Psoas muscle (tissue), 8 donors: Measurements from ENCODE around the gene COL4A1. TPM values are rescaled to one million over a fixed set of nuclear protein-coding genes. Genes with fewer than 3 reads are reported as not detected.

ENCODE experiments used
- ATAC-seq, 4 donors: fragments of 200-7000 bp; cut with Tn5 transposase; one replicate each; pipeline ENCODE4 v1.9.1; 2020; ENCODE audit warnings: moderate library complexity in 3 of 4, mild to moderate bottlenecking in 2 of 4
- DNase-seq, 2 donors: peaks; one replicate each; pipeline ENCODE4 v3.0.0-alpha.2; 2020
- H3K27ac ChIP-seq: fragments of 200-600 bp; one replicate; pipeline ENCODE4 v1.8.0; 2022
- H3K27me3 ChIP-seq, 3 donors: fragments of 200-600 bp in 1 of 3; one replicate each; pipeline versions ENCODE4 v1.6.1 to v1.8.0; 2013 to 2022; ENCODE audit warnings: low read length in 2 of 3, mild to moderate bottlenecking in 2 of 3, moderate library complexity in 1 of 3; ENCODE audit not compliant: insufficient read depth in 3 of 3
- H3K36me3 ChIP-seq, 2 donors: fragments of 200-600 bp in 1 of 2; one replicate each; pipeline versions ENCODE4 v1.6.1 to v1.8.0; 2013 to 2022; ENCODE audit warnings: low read depth in 1 of 2, mild to moderate bottlenecking in 1 of 2, moderate library complexity in 1 of 2; ENCODE audit not compliant: insufficient read depth in 1 of 2
- H3K4me1 ChIP-seq: fragments of 200-600 bp; one replicate; pipeline ENCODE4 v1.8.0; 2022
- H3K4me3 ChIP-seq: fragments of 200-600 bp; one replicate; pipeline ENCODE4 v1.8.0; 2022; ENCODE audit warnings: mild to moderate bottlenecking
- H3K9me3 ChIP-seq: fragments of 200-600 bp; one replicate; pipeline ENCODE4 v1.8.0; 2022
- WGBS, 3 donors: extraction: QIAGEN DNeasy Blood & Tissue Kit; methylation state at CpG; one replicate each; pipeline versions ENCODE4 v1.1.6 to v1.1.7; 2013; 5-methylcytosine and 5-hydroxymethylcytosine counted together
- intact Hi-C, 2 donors: fragments of 100-400 bp; cut with DNase I; formaldehyde crosslinking; loops; one replicate each; pipeline versions ENCODE4 v1.11.0 to v1.14.2; 2022
- polyA plus RNA-seq, 3 donors: library from polyadenylated mRNA; stranded (reverse); fragments of 200-250 nt; gene quantifications; one replicate each; pipeline ENCODE4 v1.2.3, GENCODE V29; 2013
- total RNA-seq, 4 donors: library from RNA; stranded (reverse); fragmentation: NEBNext Ultra II Directional in 2 of 4; extraction: Animal tissue kit (Norgen Biotek cat#: 25700) in 2 of 4; gene quantifications; one replicate each; pipeline versions ENCODE4 v1.2.1 to v1.2.4, GENCODE V29; 2021 to 2023
- TF ChIP-seq, protein P1 (sequence below): fragments of 200-600 bp; IDR thresholded peaks from one replicate; pipeline ENCODE4 v1.8.0; 2022; ENCODE audit warnings: antibody characterized with exemption
- donor health status: healthy with polysubstance abuse.
- donor health status: DM: no; HTN: no; CAD: no; lungs with moderate emphysema.
- donor health status: Bipolar disorder and iron deficiency.
- donor health status: healthy.
- donor health status: DM: yes; HTN: yes; CAD: no.
- donor health status: DM: no; HTN: no; CAD: no.
- donor health status: DM: no; HTN: no; CAD: no.
- donor health status: DM: yes; HTN: yes; CAD: no.

Gene COL4A1
- total and polyA plus RNA-seq, 7 donors = 39.0 to 127 (median 97.0) TPM

DNA sequence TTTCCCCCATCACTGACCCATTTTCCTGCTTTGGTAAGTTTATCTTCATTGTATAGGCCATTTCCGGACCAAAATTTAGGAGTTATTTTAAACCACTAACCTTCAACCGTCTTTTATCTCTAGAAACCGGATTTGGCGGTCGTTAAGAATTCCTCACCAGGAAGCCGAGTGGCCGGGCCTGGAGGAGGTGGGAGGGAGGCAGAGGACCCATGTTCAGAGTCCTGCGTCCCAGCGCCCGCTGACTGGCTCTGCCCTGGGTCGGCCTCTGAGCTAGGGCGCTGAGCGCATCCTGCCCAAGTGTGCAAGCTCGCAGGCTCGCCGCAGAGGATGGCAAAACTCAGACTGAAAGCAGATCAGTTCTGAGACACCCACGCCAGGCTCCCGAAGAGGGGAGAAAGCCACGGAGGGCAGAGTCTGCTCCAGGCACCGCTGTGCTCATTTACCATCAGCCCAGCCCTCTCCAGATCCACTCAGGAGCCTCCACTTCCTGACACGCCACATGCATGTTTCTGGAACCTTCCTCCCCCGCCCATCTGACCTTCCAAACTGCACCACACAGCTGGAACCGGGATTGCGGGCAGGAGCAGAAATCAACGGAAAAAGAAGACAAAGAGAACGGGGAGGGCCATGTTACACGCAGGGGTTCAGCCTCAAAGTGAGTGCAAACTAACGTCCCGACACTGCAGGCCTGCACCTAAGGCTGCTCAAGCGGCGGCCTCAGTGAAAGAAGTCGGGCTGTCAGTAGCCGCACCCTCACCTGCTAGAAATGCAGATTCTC, 8.3 kb downstream of the COL4A1 start:
- Histone ChIP-seq H3K4me3 (peak overlapping the region; percentile 15), H3K27me3 (peaks cover 0 to 30% (median 3%) of the 10 kb centered on the region in 3 donors)

DNA sequence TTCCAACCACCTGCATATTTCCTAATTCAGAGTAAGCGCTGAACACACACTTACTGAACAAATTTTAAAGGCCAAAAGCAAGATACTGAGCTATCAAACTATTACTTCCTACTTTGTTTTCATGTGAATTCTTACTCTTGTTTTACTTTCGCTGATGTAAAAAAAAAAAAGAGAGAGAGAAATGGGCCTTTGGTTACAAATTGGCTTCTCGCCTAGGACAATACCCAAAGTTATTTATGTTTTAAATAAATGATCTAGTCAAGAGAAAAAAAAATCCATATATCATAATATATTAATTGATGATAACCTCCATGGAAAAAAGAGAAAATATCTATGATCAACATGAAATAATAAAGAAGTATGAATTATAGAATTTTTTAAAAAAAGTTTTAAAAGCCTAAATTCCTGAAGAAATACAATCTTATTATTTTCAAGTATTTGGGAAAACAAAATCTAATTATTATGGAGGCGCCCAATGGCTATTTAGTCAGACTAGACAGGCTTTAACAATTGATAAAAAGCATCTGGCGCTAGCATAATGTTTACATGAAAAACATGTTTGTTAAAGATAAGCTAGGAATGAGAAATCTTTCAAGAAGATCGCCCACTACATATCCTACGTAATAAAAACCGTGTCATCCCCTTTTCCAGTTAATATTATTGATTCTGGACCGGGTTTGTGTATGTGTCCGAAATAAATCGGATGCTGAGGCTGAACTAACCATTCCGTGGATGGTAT, 9.0 kb downstream of the COL4A1 start:
- intact Hi-C loops = no loop called here
- 73 to 77% (median 77%) methylated on average over 12 of the region's 12 CpGs for WGBS, 3 donors
- no peak for DNase-seq
- TF ChIP-seq, protein P1, sequence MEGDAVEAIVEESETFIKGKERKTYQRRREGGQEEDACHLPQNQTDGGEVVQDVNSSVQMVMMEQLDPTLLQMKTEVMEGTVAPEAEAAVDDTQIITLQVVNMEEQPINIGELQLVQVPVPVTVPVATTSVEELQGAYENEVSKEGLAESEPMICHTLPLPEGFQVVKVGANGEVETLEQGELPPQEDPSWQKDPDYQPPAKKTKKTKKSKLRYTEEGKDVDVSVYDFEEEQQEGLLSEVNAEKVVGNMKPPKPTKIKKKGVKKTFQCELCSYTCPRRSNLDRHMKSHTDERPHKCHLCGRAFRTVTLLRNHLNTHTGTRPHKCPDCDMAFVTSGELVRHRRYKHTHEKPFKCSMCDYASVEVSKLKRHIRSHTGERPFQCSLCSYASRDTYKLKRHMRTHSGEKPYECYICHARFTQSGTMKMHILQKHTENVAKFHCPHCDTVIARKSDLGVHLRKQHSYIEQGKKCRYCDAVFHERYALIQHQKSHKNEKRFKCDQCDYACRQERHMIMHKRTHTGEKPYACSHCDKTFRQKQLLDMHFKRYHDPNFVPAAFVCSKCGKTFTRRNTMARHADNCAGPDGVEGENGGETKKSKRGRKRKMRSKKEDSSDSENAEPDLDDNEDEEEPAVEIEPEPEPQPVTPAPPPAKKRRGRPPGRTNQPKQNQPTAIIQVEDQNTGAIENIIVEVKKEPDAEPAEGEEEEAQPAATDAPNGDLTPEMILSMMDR = no peak
- no peaks in the 10 kb centered on the region for H3K36me3 ChIP-seq
- peaks cover 2% of the 10 kb centered on the region for H3K4me1 ChIP-seq
- H3K27me3 ChIP-seq = peaks cover 0 to 24% (median 3%) of the 10 kb centered on the region in 3 donors
- H3K27ac ChIP-seq = no peak overlapping the region
- no peaks in the 10 kb centered on the region for H3K9me3 ChIP-seq
- ATAC-seq = no peak
- H3K4me3 ChIP-seq = no peak overlapping the region

More for the DNA sequence above, 8.3 kb downstream of the COL4A1 start:
- Histone ChIP-seq H3K27ac (no peak overlapping the region), H3K4me1 (peaks cover 7% of the 10 kb centered on the region), H3K9me3 (no peaks in the 10 kb centered on the region), H3K36me3 (no peaks in the 10 kb centered on the region)
- 42 to 51% (median 50%) methylated on average over 32 to 33 of the region's 33 CpGs for WGBS, 3 donors
- DNase-seq (no peak), ATAC-seq (peak in 2 of 4 donors; percentile 38 to 41)
- intact Hi-C loops = no loop called here
- TF ChIP-seq, protein P1 = no peak

DNA sequence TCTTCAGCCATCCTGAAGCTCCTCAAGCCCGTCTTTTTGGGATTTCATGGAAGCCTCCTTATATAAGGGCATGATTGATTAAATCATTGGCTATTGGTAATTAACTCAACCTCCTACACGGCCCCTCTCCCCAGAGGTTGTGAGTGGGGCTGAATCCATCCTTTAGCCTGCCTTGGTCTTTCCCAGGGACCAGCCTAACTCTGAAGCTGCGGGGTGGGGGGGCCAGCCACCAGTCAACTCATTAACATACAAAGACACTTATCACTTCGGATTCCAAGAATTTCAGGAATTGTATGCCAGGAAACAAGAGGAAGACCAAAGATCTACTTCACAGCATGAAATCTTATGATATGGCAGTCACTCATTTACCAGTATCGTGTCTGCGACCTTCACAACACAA, 9.9 kb downstream of the COL4A1 start:
- no peaks in the 10 kb centered on the region for H3K9me3 ChIP-seq
- no peak overlapping the region for H3K27ac ChIP-seq
- no peaks in the 10 kb centered on the region for H3K4me1 ChIP-seq
- intact Hi-C loops = no loop called here
- ATAC-seq = no peak
- H3K4me3 ChIP-seq = no peak overlapping the region
- DNase-seq = no peak
- TF ChIP-seq, protein P1 = no peak
- H3K27me3 ChIP-seq = peaks cover 0 to 15% (median 3%) of the 10 kb centered on the region in 3 donors
- WGBS, 3 donors = 74 to 82% (median 80%) methylated on average over 6 of the region's 6 CpGs
- H3K36me3 ChIP-seq = no peaks in the 10 kb centered on the region

DNA sequence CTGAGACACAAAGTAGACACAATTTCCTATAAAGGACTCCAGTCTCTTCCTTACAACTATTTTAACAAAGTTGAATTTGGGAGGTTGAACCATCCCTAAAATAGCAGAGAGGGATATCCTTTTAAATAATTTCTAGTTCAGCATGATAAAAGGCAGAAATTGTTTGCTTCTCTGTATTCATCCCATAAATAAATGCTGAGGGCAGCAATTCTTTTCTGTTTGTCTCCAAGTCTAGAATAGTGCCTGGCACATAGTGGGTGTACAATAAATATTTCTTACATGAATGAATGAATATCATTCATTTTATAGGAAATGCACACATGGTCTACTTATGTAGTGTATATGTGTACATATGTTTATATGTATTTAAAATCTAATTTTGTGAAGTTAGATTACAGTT, 12.3 kb downstream of the COL4A1 start:
- H3K4me1 ChIP-seq = no peaks in the 10 kb centered on the region

More for the DNA sequence above, 12.3 kb downstream of the COL4A1 start:
- peaks cover 0 to 5% (median 3%) of the 10 kb centered on the region in 3 donors for H3K27me3 ChIP-seq
- H3K27ac ChIP-seq = no peak overlapping the region
- no peaks in the 10 kb centered on the region for H3K36me3 ChIP-seq
- intact Hi-C loops = no loop called here
- no peak for DNase-seq
- no peaks in the 10 kb centered on the region for H3K9me3 ChIP-seq
- H3K4me3 ChIP-seq = no peak overlapping the region
- ATAC-seq = peak in 1 of 4 donors; percentile 8
- TF ChIP-seq, protein P1 = no peak
